Neural crest cell (in vitro differentiated cells): ENCODE measurements around the gene SRRT. TPM values are rescaled to one million over a fixed set of nuclear protein-coding genes. Genes with fewer than 3 reads are reported as not detected.
A peak's percentile ranks its signal among the peaks of the same experiment; 100 is the strongest.

ENCODE experiments used
- DNase-seq: peaks from one replicate; pipeline ENCODE4 v3.0.0; 2021; ENCODE audit warnings: low read depth, mixed read lengths, low spot score
- H3K27ac Mint-ChIP-seq: one replicate; pipeline ENCODE4 v1.8.0; 2021; ENCODE audit warnings: mild to moderate bottlenecking, mixed read lengths; ENCODE audit not compliant: unreplicated experiment
- H3K27me3 Mint-ChIP-seq: 2 replicates; pipeline ENCODE4 v1.8.0; 2021; ENCODE audit warnings: low read depth, mild to moderate bottlenecking, mixed read lengths
- H3K36me3 Mint-ChIP-seq: 2 replicates; pipeline ENCODE4 v1.8.0; 2021; ENCODE audit warnings: low read depth, mild to moderate bottlenecking, mixed read lengths
- H3K4me1 Mint-ChIP-seq: 2 replicates; pipeline ENCODE4 v1.8.0; 2021; ENCODE audit warnings: mixed read lengths
- H3K4me3 Mint-ChIP-seq: one replicate; pipeline ENCODE4 v1.8.0; 2021; ENCODE audit warnings: mild to moderate bottlenecking, mixed read lengths
- H3K9me3 Mint-ChIP-seq: 2 replicates; pipeline ENCODE4 v1.8.0; 2021; ENCODE audit warnings: mixed read lengths
- CTCF ChIP-seq: fragments of 200-600 bp; sonication (generic); conservative IDR thresholded peaks from 2 replicates; pipeline ENCODE4 v1.5.0; 2021; ENCODE audit warnings: antibody characterized with exemption, mild to moderate bottlenecking
- total RNA-seq: library from RNA; stranded (reverse); gene quantifications from 2 replicates; pipeline ENCODE4 v1.2.1, GENCODE V29; 2021

The SRRT gene
- total RNA-seq, 1 donor from 2014 or later = 356 TPM

- H3K9me3 Mint-ChIP-seq = no peaks in the 10 kb centered on the region
- TF ChIP-seq CTCF = no peak
- H3K4me1 Mint-ChIP-seq = peaks cover 35% of the 10 kb centered on the region
- H3K27ac Mint-ChIP-seq = no peak overlapping the region
- DNase-seq = no peak
- H3K36me3 Mint-ChIP-seq = no peaks in the 10 kb centered on the region
- H3K27me3 Mint-ChIP-seq = peaks cover 52% of the 10 kb centered on the region
- H3K4me3 Mint-ChIP-seq = peak overlapping the region; percentile 41
Measured at GRCh38 chr7:100893318-100893895, 18.5 kb downstream of the SRRT start.

- Mint-ChIP-seq H3K4me1 (peaks cover 31% of the 10 kb centered on the region), H3K9me3 (no peaks in the 10 kb centered on the region), H3K27me3 (peaks cover 58% of the 10 kb centered on the region), H3K36me3 (no peaks in the 10 kb centered on the region), H3K4me3 (peak overlapping the region; percentile 57), H3K27ac (no peak overlapping the region)
- DNase-seq = no peak
- no peak for TF ChIP-seq CTCF
Measured at GRCh38 chr7:100893910-100894721, 19.2 kb downstream of the SRRT start.

- DNase-seq = peak; percentile 87
- H3K36me3 Mint-ChIP-seq = no peaks in the 10 kb centered on the region
- H3K9me3 Mint-ChIP-seq = no peaks in the 10 kb centered on the region
- no peak overlapping the region for H3K4me3 Mint-ChIP-seq
- H3K27me3 Mint-ChIP-seq = peaks cover 63% of the 10 kb centered on the region
- no peak overlapping the region for H3K27ac Mint-ChIP-seq
- H3K4me1 Mint-ChIP-seq = peaks cover 28% of the 10 kb centered on the region
- TF ChIP-seq CTCF = peak; percentile 92
Measured at GRCh38 chr7:100894860-100895700, 20.2 kb downstream of the SRRT start.

- peaks cover 64% of the 10 kb centered on the region for H3K27me3 Mint-ChIP-seq
- peaks cover 23% of the 10 kb centered on the region for H3K4me1 Mint-ChIP-seq
- H3K4me3 Mint-ChIP-seq = peak within 1 kb of the TSS; percentile 75
- no peak for TF ChIP-seq CTCF
- H3K9me3 Mint-ChIP-seq = no peaks in the 10 kb centered on the region
- H3K36me3 Mint-ChIP-seq = no peaks in the 10 kb centered on the region
- no peak within 1 kb of the TSS for H3K27ac Mint-ChIP-seq
- DNase-seq = no peak
Measured at GRCh38 chr7:100895701-100895955, 20.7 kb downstream of the SRRT start, which contains the start of gene ACHE. TSS of gene ACHE (minus strand) at chr7:100895888. CDS start at chr7:100894232, 1,656 bp downstream.

- peak; percentile 46 for DNase-seq
- H3K4me1 Mint-ChIP-seq = peaks cover 21% of the 10 kb centered on the region
- no peak for TF ChIP-seq CTCF
- H3K4me3 Mint-ChIP-seq = peak overlapping the region; percentile 75
- H3K9me3 Mint-ChIP-seq = no peaks in the 10 kb centered on the region
- no peak overlapping the region for H3K27ac Mint-ChIP-seq
- peaks cover 69% of the 10 kb centered on the region for H3K27me3 Mint-ChIP-seq
- no peaks in the 10 kb centered on the region for H3K36me3 Mint-ChIP-seq
Measured at GRCh38 chr7:100895956-100896731, 21.2 kb downstream of the SRRT start.
